H1 (cell line): ENCODE results near the gene SMIM13. TPM values are rescaled to one million over a fixed set of nuclear protein-coding genes. Genes with fewer than 3 reads are reported as not detected.

Experiments
- CTCF ChIA-PET: fragments of 300-600 bp; sonication (Branson Sonifier 250); formaldehyde crosslinking; loops from one replicate; lab custom pipeline; 2021; ENCODE audit not compliant: partially characterized antibody; lab: Charles Lee
- POLR2A ChIA-PET: fragments of 300-600 bp; sonication (Branson Sonifier 250); formaldehyde crosslinking; loops from one replicate; lab custom pipeline; 2021; ENCODE audit warnings: inconsistent platforms; ENCODE audit not compliant: partially characterized antibody; lab: Charles Lee
- DNase-seq, 2 experiments: peaks; one replicate each; pipeline versions ENCODE4 v3.0.0 to v3.0.0-alpha.2; 2010 to 2022; ENCODE audit warnings: low spot score in 2 of 2, low read depth in 1 of 2, mixed read lengths in 1 of 2
- FAIRE-seq: peaks from 2 replicates; lab custom pipeline; 2011; peaks lifted over from hg19 to GRCh38; lab: Jason Lieb, UNC
- H2AFZ ChIP-seq: 2 replicates; pipeline ENCODE4 v1.8.1; 2012; ENCODE audit warnings: low read length, inconsistent platforms
- H2AK5ac ChIP-seq: 2 replicates; pipeline ENCODE4 v1.6.1; 2013; ENCODE audit warnings: low read depth, low read length
- H2BK120ac ChIP-seq: replicated peaks from 2 replicates; pipeline ENCODE3; 2013; ENCODE audit warnings: low read depth, low read length, inconsistent platforms
- H2BK12ac ChIP-seq: 2 replicates; pipeline ENCODE4 v1.6.1; 2013; ENCODE audit warnings: low read depth, low read length
- H2BK15ac ChIP-seq: 2 replicates; pipeline ENCODE4 v1.6.1; 2013; ENCODE audit warnings: low read length
- H2BK20ac ChIP-seq: 2 replicates; pipeline ENCODE4 v1.6.1; 2013; ENCODE audit warnings: low read length
- H2BK5ac ChIP-seq: 2 replicates; pipeline ENCODE4 v1.6.1; 2013; ENCODE audit warnings: low read depth, low read length
- H3K14ac ChIP-seq: 2 replicates; pipeline ENCODE4 v1.6.1; 2013; ENCODE audit warnings: inconsistent platforms; ENCODE audit not compliant: insufficient read length
- H3K18ac ChIP-seq: 2 replicates; pipeline ENCODE4 v1.6.1; 2013; ENCODE audit warnings: low read length; ENCODE audit errors: extremely low read depth
- H3K23ac ChIP-seq: 2 replicates; pipeline ENCODE4 v1.6.1; 2013; ENCODE audit warnings: inconsistent platforms; ENCODE audit not compliant: insufficient read length
- H3K23me2 ChIP-seq: 2 replicates; pipeline ENCODE4 v1.6.1; 2013; ENCODE audit warnings: low read depth, low read length
- H3K27ac ChIP-seq: 2 replicates; pipeline ENCODE4 v1.6.1; 2011; ENCODE audit warnings: low read depth, low read length, inconsistent platforms
- H3K27me3 ChIP-seq, 4 experiments: replicated peaks in 1 of 4; 1 replicate in 1 of 4; 2 replicates in 3 of 4; pipeline versions ENCODE4 v1.6.1 to v1.8.1; 2011 to 2013; ENCODE audit warnings: low read length in 3 of 4, mild to moderate bottlenecking in 3 of 4, inconsistent platforms in 2 of 4, mixed read lengths in 2 of 4, moderate library complexity in 1 of 4; ENCODE audit not compliant: control insufficient read depth in 3 of 4, insufficient read depth in 3 of 4; ENCODE audit errors: extremely low read depth in 1 of 4
- H3K36me3 ChIP-seq, 4 experiments: 2 replicates each; pipeline versions ENCODE4 v1.6.1 to v1.8.1; 2011 to 2013; ENCODE audit warnings: mild to moderate bottlenecking in 4 of 4, low read length in 3 of 4, moderate library complexity in 2 of 4, control low read depth in 1 of 4, inconsistent platforms in 1 of 4; ENCODE audit not compliant: insufficient read depth in 4 of 4, control insufficient read depth in 2 of 4
- H3K4ac ChIP-seq: replicated peaks from 2 replicates; pipeline ENCODE3; 2013; ENCODE audit warnings: low read length, low read depth, mixed read lengths, inconsistent platforms; ENCODE audit not compliant: insufficient read length
- H3K4me1 ChIP-seq, 4 experiments: replicated peaks in 1 of 4; 1 replicate in 1 of 4; 2 replicates in 3 of 4; pipeline versions ENCODE4 v1.6.1 to v1.8.1; 2011 to 2013; ENCODE audit warnings: low read length in 3 of 4, inconsistent platforms in 2 of 4, mixed read lengths in 1 of 4; ENCODE audit not compliant: insufficient read depth in 4 of 4, control insufficient read depth in 3 of 4
- H3K4me2 ChIP-seq, 2 experiments: 2 replicates each; pipeline versions ENCODE4 v1.6.1 to v1.8.1; 2011 to 2013; ENCODE audit warnings: low read depth in 2 of 2, low read length in 2 of 2, control low read depth in 1 of 2, inconsistent platforms in 1 of 2, mild to moderate bottlenecking in 1 of 2; ENCODE audit not compliant: insufficient read depth in 1 of 2
- H3K4me3 ChIP-seq, 4 experiments: fragments of 200-600, 300-600 bp in 1 of 4; sonication (generic), shearing (Covaris generic), sonication (Bioruptor Twin) in 1 of 4; 2 replicates each; pipeline versions ENCODE4 v1.5.1 to v1.8.1; 2011 to 2016; ENCODE audit warnings: low read length in 4 of 4, low read depth in 3 of 4, control low read depth in 2 of 4, inconsistent platforms in 2 of 4, mild to moderate bottlenecking in 2 of 4, mixed read lengths in 1 of 4, moderate library complexity in 1 of 4; ENCODE audit not compliant: insufficient read depth in 2 of 4; ENCODE audit errors: extremely low read depth in 1 of 4
- H3K56ac ChIP-seq: replicated peaks from 2 replicates; pipeline ENCODE3; 2013; ENCODE audit warnings: low read depth, mild to moderate bottlenecking, mixed read lengths, low read length, inconsistent platforms; ENCODE audit not compliant: insufficient read length
- H3K79me1 ChIP-seq: 2 replicates; pipeline ENCODE4 v1.6.1; 2013; ENCODE audit warnings: low read depth, low read length, control low read depth
- H3K79me2 ChIP-seq, 2 experiments: 2 replicates each; pipeline versions ENCODE4 v1.6.1 to v1.8.1; 2012 to 2013; ENCODE audit warnings: low read length in 2 of 2, mild to moderate bottlenecking in 2 of 2, inconsistent platforms in 1 of 2; ENCODE audit not compliant: insufficient read depth in 2 of 2, control insufficient read depth in 1 of 2
- H3K9ac ChIP-seq, 4 experiments: replicated peaks in 1 of 4; 1 replicate in 1 of 4; 2 replicates in 3 of 4; pipeline versions ENCODE4 v1.6.1 to v1.8.1; 2011 to 2013; ENCODE audit warnings: low read depth in 3 of 4, low read length in 3 of 4, control low read depth in 2 of 4, mild to moderate bottlenecking in 2 of 4, moderate library complexity in 2 of 4, inconsistent platforms in 1 of 4; ENCODE audit errors: extremely low read depth in 1 of 4
- H3K9me3 ChIP-seq, 2 experiments: 2 replicates each; pipeline versions ENCODE4 v1.6.1 to v1.8.1; 2012 to 2013; ENCODE audit warnings: mild to moderate bottlenecking in 2 of 2, moderate library complexity in 2 of 2, control low read depth in 1 of 2, inconsistent platforms in 1 of 2, low read depth in 1 of 2, low read length in 1 of 2, mixed read lengths in 1 of 2; ENCODE audit not compliant: insufficient read depth in 2 of 2
- H4K20me1 ChIP-seq, 2 experiments: replicated peaks in 1 of 2; 2 replicates each; pipeline versions ENCODE3 to v1.8.1; 2011 to 2013; ENCODE audit warnings: inconsistent platforms in 2 of 2, low read length in 2 of 2, mild to moderate bottlenecking in 1 of 2; ENCODE audit not compliant: insufficient read depth in 2 of 2, control insufficient read depth in 1 of 2
- H4K5ac ChIP-seq: 2 replicates; pipeline ENCODE4 v1.6.1; 2013; ENCODE audit warnings: low read length, low read depth, mixed read lengths, inconsistent platforms; ENCODE audit not compliant: insufficient read length
- H4K8ac ChIP-seq: 2 replicates; pipeline ENCODE4 v1.8.0; 2013; ENCODE audit warnings: mild to moderate bottlenecking, moderate library complexity, low read length, inconsistent platforms; ENCODE audit not compliant: insufficient read depth; ENCODE audit errors: extremely low read depth
- H4K91ac ChIP-seq: replicated peaks from 2 replicates; pipeline ENCODE3; 2013; ENCODE audit warnings: low read length, mixed read lengths, inconsistent platforms; ENCODE audit not compliant: insufficient read length
- ATF3 ChIP-seq: IDR thresholded peaks from 2 replicates; pipeline ENCODE4 v1.6.1; 2011; ENCODE audit warnings: low read depth, mild to moderate bottlenecking, low read length; ENCODE audit not compliant: insufficient read depth
- CREB1 ChIP-seq: IDR thresholded peaks from 2 replicates; pipeline ENCODE4 v1.6.1; 2012; ENCODE audit warnings: inconsistent platforms
- MAX ChIP-seq: IDR thresholded peaks from 2 replicates; pipeline ENCODE4 v1.6.1; 2012; ENCODE audit warnings: inconsistent platforms
- SIX5 ChIP-seq: IDR thresholded peaks from 2 replicates; pipeline ENCODE4 v1.6.1; 2011; ENCODE audit warnings: mild to moderate bottlenecking, low read depth, low read length
- polyA plus RNA-seq, 7 experiments: library from polyadenylated mRNA; depleted of rRNA in 3 of 7; stranded (reverse) in 5 of 7; unstranded in 2 of 7; fragments of >200 nt in 5 of 7; fragments of 200-250 nt in 2 of 7; gene quantifications; 1 replicate in 5 of 7; 2 replicates in 1 of 7; 4 replicates in 1 of 7; pipeline versions ENCODE4 v1.2.1 to v1.2.3, GENCODE V29; 2011 to 2013; ENCODE audit warnings: missing spikeins in 2 of 7, mixed read lengths in 2 of 7
- total RNA-seq: library from RNA; stranded (reverse); fragmentation: NEBNext Ultra II Directional; extraction: Animal tissue kit (Norgen Biotek cat#: 25700); gene quantifications from 2 replicates; pipeline ENCODE4 v1.2.1, GENCODE V29; 2021

Gene SMIM13
- total and polyA plus RNA-seq, 2 of the 8 experiments (the other 6 are each of a cell fraction or from before 2014, with no cell fraction given) = 1.7 to 10.6 TPM

- Histone ChIP-seq H4K5ac (no peak overlapping the region), H2BK120ac (no peak overlapping the region), H3K56ac (no peak overlapping the region), H2AK5ac (no peak overlapping the region), H3K14ac (no peak overlapping the region), H3K4ac (no peak overlapping the region), H3K27me3 (no peaks in the 10 kb centered on the region), H3K27ac (no peak overlapping the region), H3K4me1 (peaks cover 0 to 3% (median 0%) of the 10 kb centered on the region in 4 experiments; a peak in 2 of 7 replicates), H3K36me3 (no peaks in the 10 kb centered on the region), H3K79me1 (no peaks in the 10 kb centered on the region), H2BK15ac (no peak overlapping the region), H2BK20ac (no peak overlapping the region), H2BK12ac (no peak overlapping the region), H3K18ac (no peak overlapping the region), H3K9me3 (no peaks in the 10 kb centered on the region), H3K4me3 (no peak overlapping the region), H3K9ac (no peak overlapping the region), H4K91ac (no peak overlapping the region), H3K4me2 (no peak overlapping the region), H3K23ac (no peak overlapping the region), H4K20me1 (no peaks in the 10 kb centered on the region), H4K8ac (no peak overlapping the region), H3K79me2 (no peaks in the 10 kb centered on the region), H2BK5ac (no peak overlapping the region), H3K23me2 (no peaks in the 10 kb centered on the region), H2AFZ (no peak overlapping the region)
- DNase-seq (no peak), FAIRE-seq (no peak)
- ChIA-PET CTCF (interaction anchor here (0.8 kb wide), 1 partner anchor 20 kb away, joined by 3 read pairs; no protein-coding TSS in a partner anchor), POLR2A (no interaction called here)
- TF ChIP-seq MAX = no peak
- no peak for TF ChIP-seq SIX5
- no peak for TF ChIP-seq CREB1
- no peak for TF ChIP-seq ATF3
Observed at GRCh38 chr6:11152581-11152980, 58.9 kb downstream of the SMIM13 start.
